OCI-LY7 (cell line): Measurements from ENCODE around the gene AIM2. TPM values are rescaled to one million over a fixed set of nuclear protein-coding genes. Genes with fewer than 3 reads are reported as not detected.
A peak's percentile ranks its signal among the peaks of the same experiment; 100 is the strongest.

Source experiments
- BruUV-seq: library from RNA; stranded (reverse); fragments of 400-500 nt; replicated peaks from 2 replicates; lab custom pipeline; 2021; lab: Mats Ljungman, UMichigan
- CTCF ChIA-PET: fragments of 300-600 bp; sonication (Branson Sonifier 250); formaldehyde crosslinking; loops from one replicate; lab custom pipeline; 2022; ENCODE audit warnings: antibody characterized with exemption; ENCODE audit not compliant: unreplicated experiment; lab: Charles Lee
- POLR2A ChIA-PET: fragments of 300-600 bp; sonication (Branson Sonifier 250); formaldehyde crosslinking; loops from one replicate; lab custom pipeline; 2022; ENCODE audit warnings: antibody characterized with exemption; lab: Charles Lee
- DNase-seq: peaks from one replicate; pipeline ENCODE4 v3.0.0-alpha.2; 2015; ENCODE audit warnings: low spot score
- H2AFZ ChIP-seq: fragments of 200-600 bp; sonication (generic), shearing (Covaris generic); 2 replicates; pipeline ENCODE4 v1.6.1; 2014; ENCODE audit warnings: mild to moderate bottlenecking, antibody characterized with exemption, low read length, moderate library complexity
- H3K27ac ChIP-seq: fragments of 200-600 bp; sonication (generic); 2 replicates; pipeline ENCODE4 v1.5.1; 2014; ENCODE audit warnings: mixed run types, low read depth, mild to moderate bottlenecking, moderate library complexity, low read length, inconsistent platforms; ENCODE audit not compliant: poor library complexity, severe bottlenecking
- H3K36me3 ChIP-seq: fragments of 200-600 bp; sonication (generic); 2 replicates; pipeline ENCODE4 v1.6.1; 2014; ENCODE audit warnings: mild to moderate bottlenecking, antibody characterized with exemption, low read length, moderate library complexity, mixed read lengths; ENCODE audit not compliant: insufficient read depth
- H3K4me1 ChIP-seq: fragments of 200-600 bp; sonication (generic); 2 replicates; pipeline ENCODE4 v1.5.1; 2014; ENCODE audit warnings: mild to moderate bottlenecking, low read length; ENCODE audit not compliant: insufficient read depth, poor library complexity, severe bottlenecking
- H3K4me2 ChIP-seq: fragments of 200-600 bp; sonication (generic); 2 replicates; pipeline ENCODE4 v1.6.1; 2014; ENCODE audit warnings: mild to moderate bottlenecking, low read length
- H3K4me3 ChIP-seq: fragments of 200-600 bp; sonication (generic); 2 replicates; pipeline ENCODE4 v1.5.1; 2014; ENCODE audit warnings: mild to moderate bottlenecking, low read depth, low read length; ENCODE audit not compliant: poor library complexity, severe bottlenecking
- H3K79me2 ChIP-seq: fragments of 200-600 bp; sonication (generic); 2 replicates; pipeline ENCODE4 v1.6.1; 2016; ENCODE audit warnings: low read depth, mild to moderate bottlenecking, low read length, moderate library complexity, mixed read lengths; ENCODE audit not compliant: insufficient read depth
- H3K9me2 ChIP-seq: fragments of 200-600 bp; sonication (generic); 2 replicates; pipeline ENCODE4 v1.6.1; 2016; ENCODE audit warnings: mild to moderate bottlenecking, low read length, mixed read lengths; ENCODE audit not compliant: insufficient read depth
- H3K9me3 ChIP-seq: fragments of 200-600 bp; sonication (generic); 2 replicates; pipeline ENCODE4 v1.6.1; 2014; ENCODE audit warnings: mild to moderate bottlenecking, mixed run types, low read length, mixed read lengths
- H4K20me1 ChIP-seq: fragments of 200-600 bp; sonication (generic); 2 replicates; pipeline ENCODE4 v1.6.1; 2014; ENCODE audit warnings: mild to moderate bottlenecking, antibody characterized with exemption, low read length, moderate library complexity, mixed read lengths; ENCODE audit not compliant: insufficient read depth
- CTCF ChIP-seq: fragments of 200-600 bp; sonication (generic); conservative IDR thresholded peaks from 2 replicates; pipeline ENCODE4 v1.5.1; 2014; ENCODE audit warnings: mild to moderate bottlenecking, antibody characterized with exemption, low read length, moderate library complexity, mixed read lengths
- EZH2phosphoT487 ChIP-seq: fragments of 200-600 bp; sonication (generic); IDR thresholded peaks from 2 replicates; pipeline ENCODE4 v1.6.1; 2018; ENCODE audit warnings: low read depth, borderline replicate concordance, mild to moderate bottlenecking, mixed run types, antibody characterized with exemption, low read length, moderate library complexity, mixed read lengths
- intact Hi-C: fragments of 100-400 bp; cut with micrococcal nuclease; formaldehyde crosslinking; loops from one replicate; pipeline ENCODE4 v1.10.0; 2022; ENCODE audit not compliant: unreplicated experiment
- total RNA-seq, 2 experiments: library from RNA; depleted of rRNA in 1 of 2; stranded (reverse); fragments of >200 nt in 1 of 2; shearing (Covaris generic) in 1 of 2; gene quantifications; 2 replicates each; pipeline ENCODE4 v1.2.3, GENCODE V29; 2014 to 2022

AIM2 gene
- total RNA-seq, 2 experiments from 2014 or later = 18.2 to 28.1 TPM

DNA sequence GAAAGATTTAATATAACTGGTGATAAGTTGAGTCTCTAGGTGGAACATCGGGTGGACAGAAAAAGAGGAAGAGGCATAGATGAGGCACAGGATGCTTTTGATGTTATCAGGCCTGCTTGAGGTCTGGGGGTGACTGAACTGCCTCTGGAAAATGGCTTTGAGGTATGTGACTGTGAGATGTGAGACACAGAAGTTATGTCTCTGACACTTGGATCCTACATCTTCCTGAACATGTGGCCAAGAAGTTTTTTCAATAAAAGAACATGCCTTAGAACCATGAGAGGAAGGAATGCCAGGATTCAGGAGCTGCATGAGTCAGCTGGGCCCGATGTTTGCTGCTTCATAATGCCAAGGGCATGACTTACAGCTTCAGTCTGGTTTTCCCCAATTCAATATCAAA is 11.5 kb upstream of the AIM2 start:
- H3K79me2 ChIP-seq = no peaks in the 10 kb centered on the region
- H3K4me1 ChIP-seq = peaks cover 10% of the 10 kb centered on the region
- H3K27ac ChIP-seq = no peak overlapping the region
- intact Hi-C loops = loop anchor here (5.0 kb wide), 1 partner anchor 581 kb away; no protein-coding TSS in a partner anchor
- ChIA-PET CTCF (interaction anchor here (1.3 kb wide), 1 partner anchor 12 kb away, joined by 5 read pairs; the partner anchor contains the start of gene AIM2), POLR2A (interaction anchor here (0.6 to 3.3 kb wide), 4 partner anchors 11 to 85 kb away, joined by 3 to 23 read pairs (median 4); partner anchors contain the start of gene AIM2)
- H3K9me3 ChIP-seq = no peaks in the 10 kb centered on the region
- TF ChIP-seq CTCF (no peak), EZH2phosphoT487 (no peak)
- peak overlapping the region; percentile 32; the same call in 1 of the 2 replicates for H2AFZ ChIP-seq
- H3K4me2 ChIP-seq = no peak overlapping the region
- no peak overlapping the region for H3K4me3 ChIP-seq
- no peak for DNase-seq
- H3K9me2 ChIP-seq = no peaks in the 10 kb centered on the region
- H3K36me3 ChIP-seq = no peaks in the 10 kb centered on the region
- BruUV-seq = no TSS peak
- no peaks in the 10 kb centered on the region for H4K20me1 ChIP-seq

- intact Hi-C loops = loop anchor here (5.0 kb wide), 1 partner anchor 578 kb away; no protein-coding TSS in a partner anchor
- no peaks in the 10 kb centered on the region for H3K9me3 ChIP-seq
- peaks cover 10% of the 10 kb centered on the region for H3K4me1 ChIP-seq
- H3K27ac ChIP-seq = no peak overlapping the region
- no peaks in the 10 kb centered on the region for H4K20me1 ChIP-seq
- no peak overlapping the region for H3K4me2 ChIP-seq
- H2AFZ ChIP-seq = no peak overlapping the region
- ChIA-PET CTCF (no interaction called here), POLR2A (interaction anchor here (0.7 to 1.0 kb wide), 2 partner anchors 9 to 795 kb away, joined by 3 to 4 read pairs; partner anchors contain the start of gene CD1C)
- no peaks in the 10 kb centered on the region for H3K9me2 ChIP-seq
- no peaks in the 10 kb centered on the region; the same call in 1 of the 2 replicates for H3K36me3 ChIP-seq
- TF ChIP-seq EZH2phosphoT487 (no peak), CTCF (no peak)
- BruUV-seq = no TSS peak
- no peak for DNase-seq
- H3K79me2 ChIP-seq = no peaks in the 10 kb centered on the region
- no peak overlapping the region for H3K4me3 ChIP-seq
These were observed 8.3 kb upstream of the AIM2 start for GRCh38 chr1:159084867-159085266.

DNA sequence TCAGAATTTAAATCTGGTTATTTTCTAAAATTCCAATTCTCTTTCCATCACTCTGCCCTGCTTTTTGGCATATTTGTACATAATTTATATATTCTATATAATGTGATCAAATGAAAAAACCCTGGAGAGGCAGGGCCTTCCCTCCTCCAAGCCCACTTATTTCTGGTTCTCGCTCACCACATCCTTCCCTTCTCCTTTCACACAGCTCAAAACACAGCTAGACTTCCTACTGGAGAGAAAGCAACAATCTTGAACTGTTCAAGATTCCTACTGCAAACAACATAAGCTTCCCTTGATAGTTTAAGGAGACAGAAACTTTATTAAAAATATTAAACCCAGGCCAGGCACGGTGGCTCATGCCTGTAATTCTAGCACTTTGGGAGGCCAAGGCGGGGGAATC is 7.6 kb upstream of the AIM2 start:
- Histone ChIP-seq H3K9me2 (no peaks in the 10 kb centered on the region), H3K4me1 (peaks cover 10% of the 10 kb centered on the region), H3K36me3 (no peaks in the 10 kb centered on the region; the same call in 1 of the 2 replicates), H3K4me2 (no peak overlapping the region), H3K9me3 (no peaks in the 10 kb centered on the region), H2AFZ (no peak overlapping the region), H4K20me1 (no peaks in the 10 kb centered on the region), H3K79me2 (no peaks in the 10 kb centered on the region), H3K27ac (no peak overlapping the region), H3K4me3 (no peak overlapping the region)
- BruUV-seq = no TSS peak
- intact Hi-C loops = no loop called here
- DNase-seq = no peak
- TF ChIP-seq EZH2phosphoT487 (no peak), CTCF (no peak)
- POLR2A ChIA-PET = no interaction called here
- CTCF ChIA-PET = no interaction called here
